HG02938 (cell line): ENCODE results near the gene GIGYF2.
"Not testable (repeated sequence)": the region's sequence is repeated elsewhere in the genome, so short reads cannot be mapped to it uniquely, and the experiment has no call there.

Experiments used
- ATAC-seq: cut with Tn5 transposase; IDR thresholded peaks from one replicate; pipeline ENCODE4 v1.9.1; 2021; ENCODE audit warnings: mild to moderate bottlenecking, moderate library complexity; ENCODE audit not compliant: unreplicated experiment

Gene GIGYF2

GRCh38 chr2:232809349-232810124 is 112.4 kb downstream of the GIGYF2 start:
- no peak for ATAC-seq

GRCh38 chr2:232810444-232810843 is 113.3 kb downstream of the GIGYF2 start:
- no peak for ATAC-seq

- no peak for ATAC-seq
Measured at GRCh38 chr2:232815569-232815968, 118.4 kb downstream of the GIGYF2 start.

GRCh38 chr2:232816657-232817056 is 119.5 kb downstream of the GIGYF2 start:
- no peak for ATAC-seq

GRCh38 chr2:232817756-232818155 is 120.6 kb downstream of the GIGYF2 start:
- no peak for ATAC-seq

GRCh38 chr2:232829988-232830387 is 132.9 kb downstream of the GIGYF2 start:
- no peak for ATAC-seq

GRCh38 chr2:232831496-232831895 is 134.4 kb downstream of the GIGYF2 start:
- ATAC-seq = no peak

GRCh38 chr2:232833830-232834229 is 136.7 kb downstream of the GIGYF2 start:
- ATAC-seq = no peak

- ATAC-seq = no peak
Measured at GRCh38 chr2:232835687-232836208, 138.6 kb downstream of the GIGYF2 start.

- no peak for ATAC-seq
Measured at GRCh38 chr2:232836934-232837333, 139.8 kb downstream of the GIGYF2 start.

- peak; percentile 85 for ATAC-seq
Measured at GRCh38 chr2:232838406-232838874, 141.3 kb downstream of the GIGYF2 start.

GRCh38 chr2:232839411-232840079 is 142.4 kb downstream of the GIGYF2 start:
- ATAC-seq = no peak

- ATAC-seq = no peak
Measured at GRCh38 chr2:232842689-232843088, 145.6 kb downstream of the GIGYF2 start.

GRCh38 chr2:232843834-232844233 is 146.7 kb downstream of the GIGYF2 start:
- ATAC-seq = no peak

GRCh38 chr2:232846055-232846454 is 148.9 kb downstream of the GIGYF2 start:
- no peak for ATAC-seq

- ATAC-seq = no peak
Measured at GRCh38 chr2:232850039-232850438, 152.9 kb downstream of the GIGYF2 start.

- not testable (repeated sequence) for ATAC-seq
Measured at GRCh38 chr2:232852081-232852480, 154.9 kb downstream of the GIGYF2 start.

- no peak for ATAC-seq
Measured at GRCh38 chr2:232852676-232853075, 155.5 kb downstream of the GIGYF2 start.

GRCh38 chr2:232854082-232854481 is 157.0 kb downstream of the GIGYF2 start:
- no peak for ATAC-seq

GRCh38 chr2:232857158-232857563 is 160.0 kb downstream of the GIGYF2 start:
- ATAC-seq = no peak

- no peak for ATAC-seq
Measured at GRCh38 chr2:232859385-232859916, 162.3 kb downstream of the GIGYF2 start.
